Measurements from ENCODE around the gene PLPPR2.

The PLPPR2 gene

DNA sequence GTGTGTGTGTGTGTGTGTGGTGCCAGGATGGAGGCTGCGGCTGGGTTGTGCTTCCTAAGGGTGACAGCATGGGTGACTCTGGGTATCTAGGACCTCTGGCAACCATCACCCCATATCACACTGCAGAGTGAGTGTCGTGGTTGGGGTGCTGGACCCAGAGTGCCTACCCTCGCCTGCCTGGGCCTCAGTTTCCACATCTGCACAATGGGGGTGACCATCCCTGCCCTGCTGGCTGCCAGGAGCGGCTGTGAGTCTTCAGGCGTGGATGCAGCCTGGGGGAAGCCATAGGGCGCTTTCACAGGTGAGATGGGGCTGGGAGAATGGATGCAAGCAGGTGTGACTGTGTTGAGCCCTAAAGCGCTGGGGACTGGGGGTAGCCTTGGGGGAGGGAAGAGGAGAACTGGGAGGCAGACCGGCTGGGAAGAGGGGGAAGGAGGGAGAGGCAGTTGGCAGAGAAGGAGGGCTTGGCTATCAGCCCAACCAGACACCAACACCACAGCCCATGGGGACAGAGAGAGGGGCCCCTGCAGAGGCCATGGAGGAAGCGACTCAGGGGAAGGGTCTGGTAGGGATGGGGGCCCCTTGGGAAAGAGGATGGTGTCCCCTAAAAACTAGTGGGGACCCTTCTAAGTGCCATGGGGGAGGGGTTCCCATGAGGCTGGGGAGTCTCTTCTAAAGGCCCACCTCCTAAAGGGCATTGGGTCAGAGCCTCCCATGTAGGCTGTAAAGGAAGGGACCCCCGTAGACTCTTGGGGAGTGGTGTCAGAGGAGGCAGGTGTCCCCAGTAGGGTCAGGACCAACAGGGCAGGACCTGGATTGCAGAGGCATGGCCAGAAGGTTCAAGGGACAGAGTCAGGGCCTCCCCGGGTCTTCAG is 1.7 kb downstream of the PLPPR2 start:
- Mint-ChIP-seq H3K27ac (no peak overlapping the region), H3K36me3 (ENCODE audit: low read depth) (no peaks in the 10 kb centered on the region), H3K9me3 (no peaks in the 10 kb centered on the region), H3K27me3 (ENCODE audit: low read depth) (peaks cover 11% of the 10 kb centered on the region), H3K4me1 (ENCODE audit: low read depth) (peaks cover 8% of the 10 kb centered on the region), H3K4me3 (peak overlapping the region; percentile 79)

DNA sequence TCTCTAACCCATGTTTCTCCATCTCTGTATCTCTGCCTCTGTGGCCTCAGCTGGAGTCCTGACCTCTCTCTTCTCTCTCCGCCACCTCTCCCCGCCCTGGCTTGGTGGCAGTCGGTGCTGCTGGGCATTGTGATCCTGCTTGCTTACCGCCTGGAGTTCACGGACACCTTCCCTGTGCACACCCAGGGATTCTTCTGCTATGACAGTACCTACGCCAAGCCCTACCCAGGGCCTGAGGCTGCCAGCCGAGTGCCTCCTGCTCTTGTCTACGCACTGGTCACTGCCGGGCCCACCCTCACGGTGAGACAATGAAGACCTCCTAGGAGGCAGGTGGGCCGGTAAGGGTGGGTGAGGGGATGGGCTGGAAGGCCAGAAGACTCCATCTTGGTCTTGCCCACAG is 4.2 kb downstream of the PLPPR2 start:
- Mint-ChIP-seq H3K27ac (no peak overlapping the region), H3K36me3 (ENCODE audit: low read depth) (no peaks in the 10 kb centered on the region), H3K4me3 (no peak overlapping the region), H3K27me3 (ENCODE audit: low read depth) (peaks cover 11% of the 10 kb centered on the region), H3K4me1 (ENCODE audit: low read depth) (peaks cover 8% of the 10 kb centered on the region), H3K9me3 (no peaks in the 10 kb centered on the region)

DNA sequence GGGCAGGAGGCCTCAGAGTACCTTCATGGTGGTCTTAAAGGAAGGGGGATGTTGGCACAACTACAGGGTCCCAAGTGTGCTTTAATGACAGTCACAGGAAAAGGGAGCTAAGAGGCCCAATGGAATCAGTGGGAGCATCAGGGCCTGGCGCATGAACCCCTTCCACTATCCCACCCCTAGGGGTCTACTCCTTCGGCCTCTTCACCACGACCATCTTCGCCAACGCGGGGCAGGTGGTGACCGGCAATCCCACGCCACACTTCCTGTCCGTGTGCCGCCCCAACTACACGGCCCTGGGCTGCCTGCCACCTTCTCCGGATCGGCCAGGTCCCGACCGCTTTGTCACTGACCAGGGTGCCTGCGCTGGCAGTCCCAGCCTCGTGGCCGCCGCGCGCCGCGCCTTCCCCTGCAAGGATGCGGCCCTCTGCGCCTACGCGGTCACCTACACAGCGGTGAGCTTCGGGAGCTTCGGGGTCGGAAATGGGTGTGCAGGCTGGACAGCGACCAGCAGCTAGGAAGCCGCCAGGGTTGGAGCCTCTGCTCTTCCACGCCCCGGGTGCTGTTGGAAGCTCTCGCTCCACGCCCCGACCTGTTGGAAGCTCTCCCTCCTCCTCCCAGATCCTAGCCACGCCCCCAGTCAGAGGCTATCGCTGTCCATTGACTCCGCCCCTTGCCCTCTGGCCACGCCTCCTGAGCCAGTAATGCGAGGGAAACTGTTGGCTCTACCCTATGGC is 6.0 kb downstream of the PLPPR2 start:
- no peak overlapping the region for H3K27ac Mint-ChIP-seq

DNA sequence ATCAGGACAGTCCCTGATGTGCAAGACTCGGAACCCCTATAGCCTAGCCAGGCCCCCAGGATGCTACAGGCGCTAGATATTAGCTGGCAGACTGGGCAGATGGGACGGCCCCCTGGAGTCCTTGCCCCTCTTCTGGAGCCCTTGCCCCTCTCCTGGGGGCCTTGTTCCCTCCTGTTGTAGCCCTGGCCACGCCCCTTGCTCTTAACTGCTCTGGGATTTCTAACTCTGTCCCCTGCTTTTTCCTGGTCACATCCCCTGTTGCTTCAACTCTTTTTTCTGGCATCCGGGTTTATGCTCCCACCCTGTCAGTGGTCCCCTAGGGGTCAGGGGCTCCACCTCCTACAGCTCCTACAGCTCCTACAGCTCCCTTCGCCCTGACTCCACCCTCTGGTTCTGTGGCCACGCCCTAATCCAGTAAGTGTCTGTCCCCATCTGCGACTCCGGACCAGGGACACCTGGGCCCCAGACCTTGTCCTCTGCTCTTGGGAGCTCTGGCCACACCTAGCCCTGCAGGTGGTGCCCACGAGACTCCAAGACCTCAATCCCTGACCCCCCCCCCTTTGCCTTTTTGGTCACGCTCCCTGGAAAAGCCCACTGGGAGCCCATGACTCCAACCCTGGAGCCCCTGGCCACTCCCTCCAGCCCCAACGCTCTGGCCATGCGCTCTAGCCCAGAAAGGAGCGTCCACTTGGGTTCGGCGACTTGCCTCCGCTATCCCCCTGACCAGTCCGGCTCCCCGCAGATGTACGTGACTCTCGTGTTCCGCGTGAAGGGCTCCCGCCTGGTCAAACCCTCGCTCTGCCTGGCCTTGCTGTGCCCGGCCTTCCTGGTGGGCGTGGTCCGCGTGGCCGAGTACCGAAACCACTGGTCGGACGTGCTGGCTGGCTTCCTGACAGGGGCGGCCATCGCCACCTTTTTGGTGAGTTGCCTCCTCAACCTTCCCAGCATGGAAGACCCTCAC is 6.8 kb downstream of the PLPPR2 start:
- Mint-ChIP-seq H3K9me3 (no peaks in the 10 kb centered on the region), H3K36me3 (ENCODE audit: low read depth) (no peaks in the 10 kb centered on the region), H3K4me3 (no peak overlapping the region), H3K4me1 (ENCODE audit: low read depth) (no peaks in the 10 kb centered on the region), H3K27ac (no peak overlapping the region), H3K27me3 (ENCODE audit: low read depth) (no peaks in the 10 kb centered on the region)

More for the DNA sequence above, 6.0 kb downstream of the PLPPR2 start:
- Mint-ChIP-seq H3K4me3 (no peak overlapping the region), H3K36me3 (ENCODE audit: low read depth) (no peaks in the 10 kb centered on the region), H3K9me3 (no peaks in the 10 kb centered on the region), H3K27me3 (ENCODE audit: low read depth) (peaks cover 4% of the 10 kb centered on the region), H3K4me1 (ENCODE audit: low read depth) (peaks cover 2% of the 10 kb centered on the region)

DNA sequence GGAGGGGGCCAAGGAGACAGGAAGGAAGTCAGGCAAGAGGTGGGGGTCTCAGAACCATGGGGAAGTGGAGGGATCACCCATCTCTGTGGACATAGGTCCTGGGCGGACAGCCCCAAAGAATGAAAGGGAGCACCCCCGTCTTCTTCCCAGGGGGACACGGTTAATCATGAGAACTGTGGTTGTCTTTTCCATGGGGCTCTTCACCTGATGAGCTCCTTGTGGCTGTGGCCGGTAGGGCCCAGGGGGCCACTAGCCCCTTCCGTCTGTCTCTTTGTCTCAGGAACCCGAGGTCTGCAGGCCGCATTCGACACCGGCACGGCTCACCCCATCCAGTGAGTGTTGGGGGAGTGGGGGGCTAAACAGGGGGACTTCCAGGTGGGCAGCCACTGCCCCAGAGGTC is 8.6 kb downstream of the PLPPR2 start:
- no peaks in the 10 kb centered on the region for H3K36me3 Mint-ChIP-seq (ENCODE audit: low read depth)
- no peaks in the 10 kb centered on the region for H3K4me1 Mint-ChIP-seq (ENCODE audit: low read depth)
- H3K4me3 Mint-ChIP-seq: no peak overlapping the region
- H3K9me3 Mint-ChIP-seq: no peaks in the 10 kb centered on the region
- H3K27me3 Mint-ChIP-seq (ENCODE audit: low read depth): no peaks in the 10 kb centered on the region
- no peak overlapping the region for H3K27ac Mint-ChIP-seq

DNA sequence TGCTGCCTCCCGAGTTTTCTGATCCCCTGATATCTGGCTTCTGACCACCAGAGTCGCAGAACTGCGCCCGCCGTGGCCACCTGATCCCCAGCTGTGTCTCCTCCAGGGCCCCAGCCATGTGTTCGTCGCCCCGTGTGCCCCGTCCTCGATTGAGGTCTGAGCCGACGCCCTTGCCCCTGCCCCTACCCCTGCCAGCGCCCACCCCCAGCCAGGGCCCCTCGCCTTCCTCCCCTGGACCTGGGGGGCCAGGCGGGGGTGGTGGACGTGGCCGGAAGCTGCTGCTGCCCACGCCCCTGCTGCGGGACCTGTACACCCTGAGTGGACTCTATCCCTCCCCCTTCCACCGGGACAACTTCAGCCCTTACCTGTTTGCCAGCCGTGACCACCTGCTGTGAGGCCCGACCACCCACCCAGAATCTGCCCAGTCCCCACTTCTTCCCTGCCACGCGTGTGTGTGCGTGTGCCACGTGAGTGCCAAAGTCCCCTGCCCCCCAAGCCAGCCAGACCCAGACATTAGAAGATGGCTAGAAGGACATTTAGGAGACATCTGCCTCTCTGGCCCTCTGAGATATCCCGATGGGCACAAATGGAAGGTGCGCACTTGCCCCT is 9.2 kb downstream of the PLPPR2 start:
- peaks cover 3% of the 10 kb centered on the region for H3K36me3 Mint-ChIP-seq (ENCODE audit: low read depth)
- no peak overlapping the region for H3K27ac Mint-ChIP-seq
- no peaks in the 10 kb centered on the region for H3K4me1 Mint-ChIP-seq (ENCODE audit: low read depth)
- no peaks in the 10 kb centered on the region for H3K27me3 Mint-ChIP-seq (ENCODE audit: low read depth)
- no peaks in the 10 kb centered on the region for H3K9me3 Mint-ChIP-seq
- no peak overlapping the region for H3K4me3 Mint-ChIP-seq

DNA sequence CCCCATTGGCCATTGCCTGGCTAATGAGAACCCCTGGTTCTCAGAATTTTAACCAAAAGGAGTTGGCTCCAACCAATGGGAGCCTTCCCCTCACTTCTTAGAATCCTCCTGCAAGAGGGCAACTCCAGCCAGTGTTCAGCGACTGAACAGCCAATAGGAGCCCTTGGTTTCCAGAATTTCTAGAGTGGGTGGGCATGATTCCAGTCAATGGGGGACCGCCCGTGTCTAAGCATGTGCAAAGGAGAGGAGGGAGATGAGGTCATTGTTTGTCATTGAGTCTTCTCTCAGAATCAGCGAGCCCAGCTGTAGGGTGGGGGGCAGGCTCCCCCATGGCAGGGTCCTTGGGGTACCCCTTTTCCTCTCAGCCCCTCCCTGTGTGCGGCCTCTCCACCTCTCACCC is 9.7 kb downstream of the PLPPR2 start:
- H3K4me3 Mint-ChIP-seq: no peak overlapping the region
- H3K9me3 Mint-ChIP-seq: no peaks in the 10 kb centered on the region
- no peak overlapping the region for H3K27ac Mint-ChIP-seq
- no peaks in the 10 kb centered on the region for H3K27me3 Mint-ChIP-seq (ENCODE audit: low read depth)
- peaks cover 3% of the 10 kb centered on the region for H3K36me3 Mint-ChIP-seq (ENCODE audit: low read depth)
- H3K4me1 Mint-ChIP-seq (ENCODE audit: low read depth): no peaks in the 10 kb centered on the region

DNA sequence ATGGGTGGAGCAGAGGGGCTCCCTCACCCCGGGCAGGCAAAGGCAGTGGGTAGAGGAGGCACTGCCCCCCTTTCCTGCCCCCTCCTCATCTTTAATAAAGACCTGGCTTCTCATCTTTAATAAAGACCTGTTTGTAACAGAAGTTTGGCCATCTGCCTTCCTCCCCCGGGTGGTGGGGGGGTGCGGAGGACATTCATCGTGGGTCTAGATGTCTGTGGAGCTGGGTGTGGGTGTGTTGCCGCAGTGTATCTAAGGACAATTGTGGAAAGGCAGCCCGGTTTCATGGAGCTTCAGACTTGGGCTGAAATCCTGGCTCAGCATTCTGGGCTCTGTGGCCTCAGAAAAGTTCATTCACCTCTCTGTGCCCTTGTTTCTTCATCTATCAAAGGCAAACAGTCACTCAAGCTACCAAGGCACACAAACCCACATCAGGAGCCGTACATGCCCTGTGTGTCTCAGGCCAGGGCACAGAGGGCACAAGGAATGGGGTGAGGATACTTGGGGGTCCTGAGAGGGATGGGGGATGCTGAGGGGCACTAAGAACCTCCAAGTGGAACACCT is 10.4 kb downstream of the PLPPR2 start:
- Mint-ChIP-seq H3K9me3 (no peaks in the 10 kb centered on the region), H3K27ac (no peak overlapping the region), H3K4me1 (ENCODE audit: low read depth) (no peaks in the 10 kb centered on the region), H3K36me3 (ENCODE audit: low read depth) (peaks cover 3% of the 10 kb centered on the region), H3K4me3 (no peak overlapping the region), H3K27me3 (ENCODE audit: low read depth) (no peaks in the 10 kb centered on the region)

DNA sequence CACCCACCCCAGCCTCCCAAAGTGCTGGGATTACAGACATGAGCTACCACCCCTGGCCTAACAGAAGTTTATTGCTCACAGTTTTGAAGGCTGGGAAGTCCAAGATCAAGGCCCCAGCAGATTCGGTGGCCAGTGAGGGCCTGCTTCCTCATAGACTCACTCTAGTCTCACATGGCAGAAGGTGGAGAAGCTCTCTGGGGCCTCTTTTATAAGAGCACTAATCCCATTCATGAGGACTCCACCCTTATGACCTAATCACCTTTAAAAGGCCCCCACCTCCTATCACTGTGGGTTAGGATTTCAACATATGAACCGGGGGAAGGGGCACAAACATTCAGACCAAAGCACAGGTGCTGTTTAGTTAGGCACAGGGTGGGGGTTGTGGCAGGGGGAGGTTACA is 12.3 kb downstream of the PLPPR2 start:
- H3K36me3 Mint-ChIP-seq (ENCODE audit: low read depth): peaks cover 3% of the 10 kb centered on the region
- no peaks in the 10 kb centered on the region for H3K9me3 Mint-ChIP-seq
- H3K27me3 Mint-ChIP-seq (ENCODE audit: low read depth): no peaks in the 10 kb centered on the region
- H3K4me1 Mint-ChIP-seq (ENCODE audit: low read depth): no peaks in the 10 kb centered on the region
- H3K4me3 Mint-ChIP-seq: no peak overlapping the region
- H3K27ac Mint-ChIP-seq: no peak overlapping the region

DNA sequence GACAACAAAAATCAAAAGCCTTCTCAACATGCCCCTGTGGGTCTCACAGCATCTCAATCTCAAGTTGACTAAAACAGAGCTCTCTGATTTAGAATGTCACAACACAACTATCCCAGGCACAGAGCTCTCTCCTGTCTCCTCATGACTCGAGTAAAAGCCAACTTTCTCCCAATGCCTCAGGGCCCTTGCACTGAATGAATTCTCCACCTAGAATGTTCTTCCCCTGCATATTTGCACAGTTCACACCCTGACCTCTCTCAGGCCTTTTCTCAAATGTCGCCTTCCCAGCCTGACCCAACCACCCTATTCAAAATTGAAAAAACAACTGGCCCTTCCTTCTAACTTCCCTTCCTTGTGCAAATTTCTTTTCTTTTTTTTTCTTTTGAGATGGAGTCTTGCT is 15.5 kb downstream of the PLPPR2 start:
- Mint-ChIP-seq H3K36me3 (ENCODE audit: low read depth) (peaks cover 3% of the 10 kb centered on the region), H3K9me3 (no peaks in the 10 kb centered on the region), H3K27ac (no peak overlapping the region), H3K27me3 (ENCODE audit: low read depth) (no peaks in the 10 kb centered on the region), H3K4me3 (no peak overlapping the region), H3K4me1 (ENCODE audit: low read depth) (peaks cover 7% of the 10 kb centered on the region)

DNA sequence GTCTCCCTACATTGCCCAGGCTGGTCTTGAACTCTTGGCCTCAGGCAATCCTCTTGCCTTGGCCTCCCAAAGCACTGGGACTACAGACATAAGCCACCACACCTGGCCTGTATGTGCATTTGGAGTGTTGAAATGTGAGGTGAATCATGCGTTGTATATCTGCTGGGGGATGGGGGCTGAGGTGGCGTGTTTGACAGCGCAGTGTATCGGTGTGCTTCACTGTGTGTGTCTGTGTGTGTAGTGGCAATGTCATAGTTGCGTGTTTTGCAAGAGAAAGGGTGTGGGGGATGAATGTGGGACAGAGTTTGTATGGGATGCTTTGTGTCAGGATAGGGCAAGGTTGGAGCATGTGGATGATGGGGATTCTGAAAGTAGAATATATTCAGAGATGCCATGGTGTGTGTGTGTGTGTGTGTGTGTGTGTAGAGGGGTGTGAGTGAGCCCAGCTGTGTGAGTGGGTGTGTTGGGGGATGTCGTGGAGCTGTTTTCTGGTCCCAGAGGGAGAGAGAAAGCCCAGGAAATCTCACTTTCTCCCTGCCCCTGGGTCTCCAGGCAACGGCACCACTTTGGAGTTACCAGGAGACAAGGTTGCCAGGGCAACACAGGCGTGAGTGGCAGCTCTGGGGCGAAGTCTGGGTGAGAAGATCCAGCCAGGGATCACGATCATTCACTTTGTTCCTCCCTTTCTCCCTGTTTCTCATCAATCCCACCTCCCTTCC is 18.1 kb downstream of the PLPPR2 start:
- Mint-ChIP-seq H3K36me3 (ENCODE audit: low read depth) (peaks cover 9% of the 10 kb centered on the region), H3K9me3 (peaks cover 3% of the 10 kb centered on the region), H3K27ac (no peak overlapping the region), H3K4me3 (peak overlapping the region; percentile 18), H3K27me3 (ENCODE audit: low read depth) (no peaks in the 10 kb centered on the region), H3K4me1 (ENCODE audit: low read depth) (peaks cover 20% of the 10 kb centered on the region)

DNA sequence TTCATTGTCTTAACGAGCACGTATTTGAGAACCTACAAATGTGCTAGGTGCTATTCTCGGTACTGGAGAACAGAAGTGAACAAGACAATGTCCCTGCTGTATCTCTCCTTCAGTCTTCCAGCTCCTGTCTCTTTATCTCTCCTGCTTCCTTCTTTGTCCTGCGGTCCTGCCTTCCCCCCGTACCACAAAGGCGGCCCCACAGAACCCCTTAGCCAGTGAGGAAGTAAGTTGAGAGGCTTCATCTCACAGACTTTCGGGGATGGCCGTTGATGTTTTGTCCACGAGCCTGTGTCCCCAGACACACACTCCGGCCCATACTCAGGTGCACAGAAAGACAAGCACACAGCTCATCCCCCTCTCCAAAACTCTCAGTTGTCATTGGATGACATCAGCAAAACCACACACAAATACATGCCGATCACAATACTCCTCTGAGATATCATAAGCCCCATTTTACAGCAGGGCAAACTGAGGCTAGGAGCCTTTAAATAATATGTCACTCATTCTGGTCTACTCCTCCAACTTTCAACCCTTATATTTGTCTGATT is 18.7 kb downstream of the PLPPR2 start:
- Mint-ChIP-seq H3K27ac (no peak overlapping the region), H3K9me3 (peaks cover 3% of the 10 kb centered on the region), H3K4me3 (no peak overlapping the region), H3K36me3 (ENCODE audit: low read depth) (peaks cover 12% of the 10 kb centered on the region), H3K27me3 (ENCODE audit: low read depth) (no peaks in the 10 kb centered on the region), H3K4me1 (ENCODE audit: low read depth) (peaks cover 22% of the 10 kb centered on the region)

Data from T-helper 1 cell treated with Interleukin-12 subunit alpha and Interleukin-12 subunit beta and Interleukin-4 antibody, amounts not matched to agents 30 μg/mL and 1 μg/mL, for 36 hours (primary cell).